ENCODE measurements around the gene ZNF296. TPM values are rescaled to one million over a fixed set of nuclear protein-coding genes. Genes with fewer than 3 reads are reported as not detected.
A peak's percentile ranks its signal among the peaks of the same experiment; 100 is the strongest.
"Not testable (repeated sequence)": the region's sequence is repeated elsewhere in the genome, so short reads cannot be mapped to it uniquely, and the experiment has no call there.

The ZNF296 gene
- total RNA-seq = under 0.01 TPM

DNA sequence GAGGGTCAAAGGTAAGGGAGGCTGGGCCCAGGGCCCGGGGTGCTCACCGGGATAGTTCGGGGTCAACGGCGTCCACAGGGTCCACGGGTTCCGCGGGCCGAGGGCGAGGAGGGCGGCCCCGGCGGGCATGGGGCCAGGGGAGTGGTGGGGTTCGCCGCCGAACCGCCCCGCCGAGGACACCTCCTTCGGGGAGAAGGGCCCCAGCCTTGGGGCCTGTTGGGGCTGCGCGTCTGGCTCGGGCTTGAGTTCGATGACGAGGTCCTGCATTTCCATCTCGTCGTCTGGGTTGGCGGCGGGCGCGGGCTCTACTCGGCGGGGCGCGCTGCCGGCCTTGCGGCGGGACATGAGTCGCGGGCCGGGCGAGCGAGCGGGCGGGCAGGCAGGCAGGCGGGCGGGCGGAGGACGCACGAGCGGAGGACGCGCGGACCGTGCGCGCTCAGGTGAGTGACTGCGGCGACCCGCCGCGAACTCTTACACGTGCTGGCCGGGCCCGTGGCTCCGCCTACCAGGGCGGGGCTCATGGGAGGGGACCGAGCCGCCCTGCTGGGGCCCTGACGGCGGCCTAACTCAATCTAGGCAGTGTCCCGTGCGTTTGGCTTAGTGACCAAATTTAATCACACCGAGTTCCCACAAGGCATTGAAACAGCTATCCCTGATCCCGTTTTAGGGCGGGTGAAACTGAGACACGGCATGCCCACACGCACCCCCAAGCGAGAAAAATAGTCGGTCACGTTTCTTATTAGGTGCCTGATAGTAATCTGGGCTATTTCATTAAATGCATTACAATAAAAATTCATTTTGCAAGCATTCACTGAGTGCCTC lies at the start of gene ZNF296:
Gene ZNF296, minus strand, starts transcription at position 450 of the 822 bp plus-strand sequence. Its CDS starts 105 bp downstream, at position 345.
- no peak for FAIRE-seq
- DNase-seq (ENCODE audit: low spot score in 2 of 2) = peak; percentile 65 to 76

GRCh38 chr19:45125360-45125759 lies 49.1 kb upstream of the ZNF296 start:
- DNase-seq (ENCODE audit: low spot score in 2 of 2) (no peak), FAIRE-seq (no peak)

- no peak for FAIRE-seq
- DNase-seq (ENCODE audit: low spot score in 2 of 2) = no peak
Measured at GRCh38 chr19:45124021-45124420, 47.7 kb upstream of the ZNF296 start.

GRCh38 chr19:45123440-45123850 lies 47.2 kb upstream of the ZNF296 start:
- no peak for DNase-seq (ENCODE audit: low spot score in 2 of 2)
- FAIRE-seq = no peak

DNA sequence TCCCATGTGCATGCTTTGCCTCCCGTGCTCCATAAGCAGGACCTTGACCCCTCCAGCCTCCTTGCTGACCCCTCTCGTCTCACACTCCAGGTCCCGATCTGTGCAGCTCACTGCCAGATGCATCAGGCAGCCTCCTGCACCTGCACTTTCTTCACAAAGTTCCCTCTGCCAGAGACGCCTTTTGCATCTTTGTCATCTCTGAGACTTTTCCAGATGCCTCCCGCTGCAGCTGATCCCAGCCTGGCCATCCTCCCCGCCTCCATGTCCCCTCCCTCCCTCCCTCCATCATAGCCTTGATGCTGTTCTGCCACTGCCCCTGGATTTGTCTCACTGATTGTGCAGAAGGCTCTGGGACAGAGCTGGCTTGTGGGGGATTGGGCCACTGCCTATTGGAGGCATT lies 46.6 kb upstream of the ZNF296 start:
- DNase-seq (ENCODE audit: low spot score in 2 of 2) (no peak), FAIRE-seq (no peak)

DNA sequence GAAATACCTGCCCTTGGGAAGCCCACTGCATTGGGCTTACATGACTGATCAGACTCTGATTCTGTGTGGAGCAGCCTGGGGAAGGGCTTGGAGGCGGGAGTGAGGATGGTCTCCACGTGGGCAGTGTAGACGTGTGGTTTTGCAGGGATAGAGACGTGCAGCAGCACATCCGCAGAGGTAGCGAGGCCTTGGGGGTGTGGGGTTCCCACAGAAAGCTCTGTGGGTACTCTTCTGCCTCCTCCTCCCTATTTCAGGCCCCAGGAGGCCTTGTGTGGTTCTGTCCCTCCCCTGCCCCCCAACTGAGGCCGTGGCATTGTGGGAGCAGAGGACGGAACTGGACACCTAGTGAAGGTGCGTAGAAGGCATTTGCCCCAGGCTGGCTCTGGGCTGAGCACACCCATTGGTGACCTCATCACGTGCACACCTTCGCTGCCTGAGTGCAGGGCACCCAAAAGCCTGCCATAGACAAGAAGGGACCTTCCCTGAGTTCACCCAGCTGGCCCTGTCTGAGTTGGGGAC lies 45.6 kb upstream of the ZNF296 start:
- DNase-seq (ENCODE audit: low spot score in 2 of 2) = no peak
- no peak for FAIRE-seq

GRCh38 chr19:45119582-45119981 lies 43.3 kb upstream of the ZNF296 start:
- no peak for FAIRE-seq
- DNase-seq (ENCODE audit: low spot score in 2 of 2) = no peak

- FAIRE-seq; DNase-seq (ENCODE audit: low spot score in 2 of 2): not testable (repeated sequence)
Measured at GRCh38 chr19:45118591-45119355, 42.5 kb upstream of the ZNF296 start.

- DNase-seq (ENCODE audit: low spot score in 2 of 2) = no peak
- no peak for FAIRE-seq
Measured at GRCh38 chr19:45118106-45118505, 41.8 kb upstream of the ZNF296 start.

DNA sequence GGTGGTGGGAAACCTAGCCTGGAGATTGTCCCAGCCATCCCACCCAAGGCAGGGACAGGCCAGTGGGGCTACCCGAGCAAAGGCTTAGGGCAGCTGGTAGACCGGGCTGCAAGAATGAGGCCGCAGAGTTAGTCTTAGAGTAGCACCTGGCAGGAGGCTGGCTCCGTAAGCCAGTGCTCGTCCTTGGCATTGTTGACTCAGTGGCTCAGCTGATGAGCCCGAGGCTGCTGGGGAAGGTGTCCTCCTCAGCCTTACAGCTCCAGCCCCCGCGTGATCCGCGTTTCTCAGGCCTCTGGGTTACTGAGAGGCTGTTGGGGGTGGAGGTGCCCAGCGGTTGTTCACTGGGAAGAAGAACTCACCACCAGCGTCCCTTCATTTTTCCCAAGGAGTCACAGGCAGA lies 41.4 kb upstream of the ZNF296 start:
- DNase-seq (ENCODE audit: low spot score in 2 of 2) = no peak
- no peak for FAIRE-seq

GRCh38 chr19:45117167-45117594 lies 40.9 kb upstream of the ZNF296 start:
- no peak for FAIRE-seq
- no peak for DNase-seq (ENCODE audit: low spot score in 2 of 2)

DNA sequence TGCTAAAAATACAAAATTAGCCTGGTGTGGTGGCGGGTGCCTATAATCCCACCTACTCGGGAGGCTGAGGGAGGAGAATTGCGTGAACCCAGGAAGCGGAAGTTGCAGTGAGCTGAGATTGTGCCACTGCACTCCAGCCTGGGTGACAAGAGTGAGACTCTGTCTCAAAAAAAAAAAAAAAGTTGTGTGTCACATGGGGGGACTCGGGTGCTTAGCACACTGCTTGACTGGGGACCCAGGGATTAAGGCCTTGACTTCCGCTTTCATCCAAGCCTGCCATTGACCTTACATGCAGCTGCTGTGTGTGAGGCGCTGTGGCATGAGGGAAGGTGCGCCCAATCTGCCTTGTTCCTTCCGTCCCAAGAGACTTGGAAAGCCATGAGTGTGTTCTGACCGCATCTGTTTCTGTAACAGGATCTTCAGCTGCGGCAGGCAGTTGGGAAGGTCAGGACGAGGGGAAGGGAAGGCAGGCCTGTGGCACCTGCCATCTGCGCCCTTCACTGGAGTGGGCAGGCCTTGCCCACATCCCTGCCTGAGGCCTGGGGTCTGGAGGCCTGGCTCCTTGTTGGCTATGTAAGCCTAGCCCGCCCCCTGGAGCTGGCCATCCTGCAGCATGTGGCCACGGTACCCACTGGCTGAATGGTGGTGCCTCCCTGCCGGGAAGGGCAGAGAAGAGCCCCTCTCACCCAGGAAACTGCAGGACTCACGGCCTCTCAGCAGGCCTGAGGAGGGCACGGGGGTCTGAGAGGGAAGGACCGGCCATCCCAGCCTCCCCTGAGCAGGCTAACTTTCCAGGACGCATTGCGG lies 39.7 kb upstream of the ZNF296 start:
- no peak for FAIRE-seq
- no peak for DNase-seq (ENCODE audit: low spot score in 2 of 2)

DNA sequence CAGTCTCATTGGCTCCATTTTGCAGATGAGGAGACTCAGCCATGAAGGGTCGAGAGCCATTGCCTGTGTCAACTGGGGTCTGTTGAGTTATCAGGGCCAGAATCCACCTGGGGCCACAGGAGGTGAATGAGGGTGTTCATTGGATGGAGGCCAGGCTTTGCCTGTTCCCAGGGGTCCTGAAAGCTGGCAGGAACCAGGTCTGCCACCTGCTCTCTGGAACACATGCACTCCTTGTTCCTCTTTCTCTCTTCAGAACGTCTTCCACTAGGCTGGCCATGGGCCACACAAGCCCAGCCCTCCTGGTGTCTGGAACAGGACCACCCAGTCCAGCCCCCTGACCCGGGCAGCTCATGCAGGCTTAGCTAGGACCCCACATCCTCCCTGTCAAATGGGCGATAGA lies 37.8 kb upstream of the ZNF296 start:
- FAIRE-seq (no peak), DNase-seq (ENCODE audit: low spot score in 2 of 2) (no peak)

- DNase-seq (ENCODE audit: low spot score in 2 of 2) (no peak), FAIRE-seq (no peak)
Measured at GRCh38 chr19:45113628-45114027, 37.4 kb upstream of the ZNF296 start.

DNA sequence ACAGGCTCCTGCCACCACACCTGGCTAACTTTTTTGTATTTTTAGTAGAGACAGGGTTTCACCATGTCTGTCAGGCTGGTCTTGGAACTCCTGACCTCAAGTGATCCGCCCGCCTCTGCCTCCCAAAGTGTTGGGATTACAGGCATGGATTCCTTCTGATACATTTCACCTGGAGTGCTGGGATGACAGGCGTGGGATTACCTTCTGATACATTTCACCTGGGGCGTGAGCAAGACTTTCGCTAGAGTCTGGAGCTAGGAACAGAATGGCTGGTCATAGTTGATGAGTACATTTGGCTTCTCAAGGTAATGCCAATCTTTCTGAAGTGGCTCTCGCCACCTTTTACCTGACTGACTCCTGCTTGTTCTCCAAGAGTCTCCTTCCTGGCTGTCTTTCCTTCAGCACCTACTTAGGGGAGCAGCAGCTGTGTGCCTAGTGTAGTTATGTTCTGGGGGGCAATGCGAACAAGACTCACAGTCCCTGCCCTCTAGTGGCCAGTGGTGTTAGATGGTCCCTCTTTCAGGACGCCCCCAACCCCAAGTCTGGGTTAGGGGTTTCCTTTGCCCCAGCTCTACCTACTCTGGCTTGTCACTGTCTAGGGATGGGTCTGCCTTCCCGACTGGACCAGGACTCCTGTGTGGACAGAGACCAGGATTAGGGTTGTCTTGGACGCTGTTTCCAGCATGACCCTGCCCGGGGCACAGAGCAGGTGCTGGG lies 36.0 kb upstream of the ZNF296 start:
- no peak for DNase-seq (ENCODE audit: low spot score in 2 of 2)
- FAIRE-seq = no peak

GRCh38 chr19:45110851-45111266 lies 34.6 kb upstream of the ZNF296 start:
- FAIRE-seq (no peak), DNase-seq (ENCODE audit: low spot score in 2 of 2) (no peak)

DNA sequence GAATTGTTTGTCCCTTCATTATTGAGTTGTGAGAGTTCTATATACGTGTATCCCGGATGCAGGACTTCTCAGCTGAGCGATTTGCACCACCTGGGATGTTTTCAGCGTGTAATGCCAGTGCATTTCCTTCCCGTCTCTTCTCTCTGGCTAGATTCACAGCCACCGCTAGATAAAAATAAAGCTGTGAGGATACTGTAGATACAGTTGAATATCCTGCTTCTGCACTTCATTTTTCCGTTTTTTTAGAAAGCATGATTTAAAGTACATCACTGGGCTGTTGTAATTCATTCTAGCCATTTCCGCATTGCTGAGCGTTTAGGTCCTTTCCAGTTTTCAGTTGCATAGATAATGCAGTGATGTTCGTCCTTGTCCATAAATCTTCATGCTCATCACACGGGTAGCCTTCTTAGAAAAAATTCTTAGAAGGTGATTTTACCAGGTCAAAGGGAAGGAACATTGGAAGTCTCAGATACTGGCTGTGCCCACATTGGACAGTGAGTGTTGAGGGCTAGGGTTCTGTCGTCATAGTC lies 31.4 kb upstream of the ZNF296 start:
- FAIRE-seq (no peak), DNase-seq (ENCODE audit: low spot score in 2 of 2) (no peak)

GRCh38 chr19:45106363-45106762 lies 30.1 kb upstream of the ZNF296 start:
- not testable (repeated sequence) for DNase-seq (ENCODE audit: low spot score in 2 of 2); FAIRE-seq

DNA sequence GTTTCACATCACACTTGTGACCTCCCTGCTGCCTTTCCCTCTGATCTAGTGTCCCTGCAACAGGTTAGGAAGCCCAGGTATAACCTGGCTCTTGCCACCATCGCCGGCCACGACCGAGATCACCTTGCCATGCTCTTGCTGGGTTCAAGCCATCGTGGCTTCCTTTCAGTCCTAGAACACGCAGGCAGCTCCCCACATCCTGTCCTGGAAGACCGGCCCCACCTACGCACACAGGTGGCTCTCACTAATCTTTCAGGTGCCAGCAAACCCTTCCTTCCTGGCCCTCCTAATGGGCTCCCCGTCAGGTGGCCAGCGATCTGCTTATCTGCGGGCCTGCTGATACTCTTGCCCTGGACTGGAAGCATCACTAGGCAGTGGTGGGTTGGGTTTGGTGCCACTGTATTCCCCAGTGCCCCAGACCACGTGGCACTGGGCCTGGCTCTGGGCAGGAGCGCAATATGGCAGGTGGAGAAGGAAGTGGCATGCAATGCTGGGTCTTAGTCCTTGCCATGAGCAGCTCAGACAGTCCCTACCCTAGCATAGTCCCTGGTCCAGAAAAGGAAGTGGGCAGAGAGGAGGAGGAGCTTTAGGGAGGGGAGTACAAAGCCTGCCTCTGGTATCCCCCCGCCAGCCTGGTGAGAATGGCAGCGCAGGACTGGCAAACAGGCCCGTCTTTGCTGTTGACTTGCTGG lies 28.5 kb upstream of the ZNF296 start:
- FAIRE-seq = no peak
- no peak for DNase-seq (ENCODE audit: low spot score in 2 of 2)

All from frontal cortex (tissue), 4 donors.